IMR-90 (cell line): ENCODE data around the gene RPTOR. TPM values are rescaled to one million over a fixed set of nuclear protein-coding genes. Genes with fewer than 3 reads are reported as not detected.

Source experiments
- ATAC-seq: fragments of 200-7000 bp; cut with Tn5 transposase; 2 replicates; pipeline ENCODE4 v1.9.1; 2020; ENCODE audit warnings: low read depth, mild to moderate bottlenecking, moderate library complexity
- BruUV-seq: library from RNA; stranded (reverse); fragments of 400-500 nt; replicated peaks from 2 replicates; lab custom pipeline; 2021; lab: Mats Ljungman, UMichigan
- CTCF ChIA-PET: fragments of 300-600 bp; formaldehyde crosslinking; extraction: SDS; loops from one replicate; lab custom pipeline; 2021; ENCODE audit warnings: antibody characterized with exemption; lab: Yijun Ruan, JAX
- POLR2A ChIA-PET: fragments of 300-600 bp; sonication (Branson Sonifier 250); formaldehyde crosslinking; loops from one replicate; lab custom pipeline; 2022; ENCODE audit warnings: antibody characterized with exemption; ENCODE audit not compliant: unreplicated experiment; lab: Charles Lee
- DNase-seq: peaks from one replicate; pipeline ENCODE4 v3.0.0; 2013
- H2AFZ ChIP-seq: replicated peaks from 2 replicates; pipeline ENCODE3; 2013; ENCODE audit warnings: low read length, mild to moderate bottlenecking; ENCODE audit not compliant: poor library complexity
- H2AK5ac ChIP-seq: 2 replicates; pipeline ENCODE4 v1.6.1; 2013; ENCODE audit warnings: low read depth, low read length, inconsistent platforms
- H2AK9ac ChIP-seq: replicated peaks from 2 replicates; pipeline ENCODE3; 2013; ENCODE audit warnings: mild to moderate bottlenecking, low read depth, low read length, moderate library complexity; ENCODE audit not compliant: poor library complexity
- H2BK120ac ChIP-seq: 2 replicates; pipeline ENCODE4 v1.6.1; 2013; ENCODE audit warnings: low read depth, low read length, inconsistent platforms
- H2BK15ac ChIP-seq: 3 replicates; pipeline ENCODE4 v1.6.1; 2013; ENCODE audit warnings: low read depth, low read length, inconsistent platforms
- H2BK20ac ChIP-seq: 2 replicates; pipeline ENCODE4 v1.6.1; 2013; ENCODE audit warnings: low read depth, mild to moderate bottlenecking, inconsistent platforms, low read length, moderate library complexity
- H2BK5ac ChIP-seq: 2 replicates; pipeline ENCODE4 v1.6.1; 2013; ENCODE audit warnings: mild to moderate bottlenecking, low read depth, low read length, inconsistent platforms; ENCODE audit not compliant: poor library complexity, severe bottlenecking
- H3K14ac ChIP-seq: replicated peaks from 2 replicates; pipeline ENCODE4 v1.6.1; 2013; ENCODE audit warnings: low read depth, low read length, inconsistent platforms
- H3K18ac ChIP-seq: 2 replicates; pipeline ENCODE4 v1.6.1; 2013; ENCODE audit warnings: low read depth, low read length, control low read depth
- H3K23ac ChIP-seq: 2 replicates; pipeline ENCODE4 v1.6.1; 2013; ENCODE audit warnings: low read depth, low read length, inconsistent platforms
- H3K27ac ChIP-seq: 2 replicates; pipeline ENCODE4 v1.5.1; 2013; ENCODE audit warnings: mild to moderate bottlenecking, control low read depth, low read length; ENCODE audit not compliant: insufficient read depth
- H3K27me3 ChIP-seq: 2 replicates; pipeline ENCODE4 v1.6.1; 2013; ENCODE audit warnings: low read length; ENCODE audit not compliant: control insufficient read depth, insufficient read depth
- H3K36me3 ChIP-seq: 2 replicates; pipeline ENCODE4 v1.6.1; 2013; ENCODE audit warnings: low read length, mixed read lengths; ENCODE audit not compliant: control insufficient read depth, insufficient read depth
- H3K4ac ChIP-seq: 2 replicates; pipeline ENCODE4 v1.6.1; 2013; ENCODE audit warnings: low read depth, low read length, inconsistent platforms
- H3K4me1 ChIP-seq: 2 replicates; pipeline ENCODE4 v1.6.1; 2013; ENCODE audit warnings: low read length, mixed read lengths; ENCODE audit not compliant: control insufficient read depth, insufficient read depth
- H3K4me2 ChIP-seq: 2 replicates; pipeline ENCODE4 v1.6.1; 2013; ENCODE audit warnings: low read depth, mild to moderate bottlenecking, control low read depth, low read length, moderate library complexity
- H3K4me3 ChIP-seq: 2 replicates; pipeline ENCODE4 v1.5.1; 2013; ENCODE audit warnings: low read depth, mild to moderate bottlenecking, control low read depth, low read length, moderate library complexity; ENCODE audit not compliant: insufficient read depth
- H3K56ac ChIP-seq: 2 replicates; pipeline ENCODE4 v1.6.1; 2013; ENCODE audit warnings: low read length, inconsistent platforms; ENCODE audit not compliant: insufficient read depth; ENCODE audit errors: extremely low read depth
- H3K79me1 ChIP-seq, 2 experiments: 2 replicates each; pipeline ENCODE4 v1.6.1; 2013; ENCODE audit warnings: low read length in 2 of 2, inconsistent platforms in 1 of 2, low read depth in 1 of 2
- H3K9ac ChIP-seq: 2 replicates; pipeline ENCODE4 v1.6.1; 2013; ENCODE audit warnings: low read depth, low read length, control low read depth
- H3K9me1 ChIP-seq: 2 replicates; pipeline ENCODE4 v1.6.1; 2013; ENCODE audit warnings: low read length, inconsistent platforms; ENCODE audit not compliant: insufficient read depth
- H3K9me3 ChIP-seq: 2 replicates; pipeline ENCODE4 v1.6.1; 2013; ENCODE audit warnings: low read length; ENCODE audit not compliant: control insufficient read depth, insufficient read depth
- H4K20me1 ChIP-seq: 2 replicates; pipeline ENCODE4 v1.6.1; 2013; ENCODE audit warnings: low read length, inconsistent platforms; ENCODE audit not compliant: insufficient read depth
- H4K5ac ChIP-seq: 2 replicates; pipeline ENCODE4 v1.6.1; 2013; ENCODE audit warnings: mild to moderate bottlenecking, low read depth, low read length, control low read depth
- H4K8ac ChIP-seq, 2 experiments: 2 replicates each; pipeline ENCODE4 v1.6.1; 2013; ENCODE audit warnings: low read depth in 2 of 2, low read length in 2 of 2, control low read depth in 1 of 2, inconsistent platforms in 1 of 2
- H4K91ac ChIP-seq: 2 replicates; pipeline ENCODE4 v1.6.1; 2013; ENCODE audit warnings: low read depth, low read length, inconsistent platforms; ENCODE audit not compliant: insufficient read depth
- MXI1 ChIP-seq: IDR thresholded peaks from 2 replicates; pipeline ENCODE4 v1.6.1; 2012; ENCODE audit warnings: low read depth, mild to moderate bottlenecking, low read length, moderate library complexity, borderline replicate concordance
- NFE2L2 ChIP-seq: fragments of 150-350 bp; IDR thresholded peaks from 2 replicates; pipeline ENCODE4 v1.6.1; 2016; ENCODE audit warnings: low read depth, mild to moderate bottlenecking, low read length
- POLR2A ChIP-seq: IDR thresholded peaks from 2 replicates; pipeline ENCODE4 v1.6.1; 2012; ENCODE audit warnings: mild to moderate bottlenecking, low read depth, low read length
- WGBS, 2 experiments: methylation state at CpG; one replicate each; pipeline versions ENCODE4 v1.1.5 to v1.1.7; 2013; ENCODE audit warnings: missing lambda C conversion rate in 2 of 2; ENCODE audit not compliant: insufficient read length in 1 of 2; ENCODE audit errors: extremely low coverage in 2 of 2; 5-methylcytosine and 5-hydroxymethylcytosine counted together
- dilution Hi-C: fragments of 300-500 bp; cut with HindIII; formaldehyde crosslinking; loops from one replicate; pipeline ENCODE4 v1.14.3; 2018; ENCODE audit warnings: low sequenced_read_pairs; ENCODE audit not compliant: unreplicated experiment
- in situ Hi-C: fragments of 300-500 bp; cut with MboI; formaldehyde crosslinking; loops from 3 replicates; pipeline ENCODE4 v1.14.3; 2019; ENCODE audit warnings: low sequenced_read_pairs, inconsistent platforms, mixed read lengths
- intact Hi-C: fragments of 100-400 bp; cut with micrococcal nuclease; formaldehyde crosslinking; loops from 2 replicates; pipeline ENCODE4 v1.10.0; 2022
- polyA plus RNA-seq, 3 experiments: library from polyadenylated mRNA; depleted of rRNA; stranded (reverse); fragments of >200 nt; gene quantifications; 2 replicates each; pipeline ENCODE4 v1.2.3, GENCODE V29; 2012; ENCODE audit warnings: low replicate concordance in 1 of 3
- total RNA-seq: library from RNA; depleted of rRNA; stranded (reverse); fragments of >200 nt; gene quantifications from 2 replicates; pipeline ENCODE4 v1.2.3, GENCODE V29; 2012
- TF ChIP-seq, protein P1 (sequence below): fragments of 150-350 bp; IDR thresholded peaks from 2 replicates; pipeline ENCODE4 v1.6.1; 2016; ENCODE audit warnings: low read depth, mild to moderate bottlenecking, low read length, moderate library complexity, borderline replicate concordance

The RPTOR gene
- total and polyA plus RNA-seq, 2 of the 4 experiments (the other 2 are of a cell fraction) = 10.8 to 14.7 TPM

DNA sequence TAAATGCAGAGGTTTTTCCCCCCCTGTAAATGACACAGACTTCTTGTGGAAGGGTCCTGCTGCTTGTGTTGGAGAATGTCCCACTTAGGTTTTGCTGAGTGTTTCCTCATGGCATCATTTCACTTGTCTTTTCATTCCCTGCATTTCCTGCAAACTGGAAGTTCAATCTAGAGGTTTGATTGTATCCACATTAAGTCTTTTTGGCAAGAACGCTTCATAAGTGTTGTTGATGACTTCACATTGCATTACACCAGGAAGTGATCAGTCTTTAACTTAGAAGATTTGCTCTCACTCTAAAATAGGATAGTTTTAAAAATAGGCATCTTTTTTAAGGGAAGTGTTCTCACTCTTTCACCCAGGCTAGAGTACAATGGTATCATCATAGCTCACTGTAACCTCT, 67.2 kb downstream of the RPTOR start:
- dilution Hi-C loops (no loop called here), in situ Hi-C loops (no loop called here), intact Hi-C loops (no loop called here)
- Histone ChIP-seq H3K4me2 (no peak overlapping the region), H3K9me1 (peaks cover 22% of the 10 kb centered on the region), H2BK20ac (no peak overlapping the region), H4K8ac (no peak overlapping the region), H3K14ac (no peak overlapping the region), H3K79me1 (peaks cover 36 to 85% of the 10 kb centered on the region in 2 experiments), H3K4me1 (no peaks in the 10 kb centered on the region), H3K9ac (no peak overlapping the region), H3K27ac (no peak overlapping the region), H4K20me1 (peaks cover 25% of the 10 kb centered on the region), H3K23ac (no peak overlapping the region), H2BK15ac (no peak overlapping the region), H3K4ac (no peak overlapping the region), H3K9me3 (no peaks in the 10 kb centered on the region), H3K18ac (no peak overlapping the region), H3K36me3 (no peaks in the 10 kb centered on the region), H2BK5ac (no peak overlapping the region), H4K91ac (no peak overlapping the region), H2AK9ac (no peak overlapping the region), H3K27me3 (no peaks in the 10 kb centered on the region), H4K5ac (no peak overlapping the region), H2AK5ac (no peak overlapping the region), H2AFZ (no peak overlapping the region), H2BK120ac (no peak overlapping the region), H3K4me3 (no peak overlapping the region), H3K56ac (no peak overlapping the region)
- BruUV-seq = no TSS peak
- no peak for DNase-seq
- no peak for ATAC-seq
- ChIA-PET CTCF (no interaction called here), POLR2A (no interaction called here)
- WGBS, 2 experiments = no CpG with 5 or more reads among the region's 1 CpG
- no peak for TF ChIP-seq POLR2A
- TF ChIP-seq, protein P1, sequence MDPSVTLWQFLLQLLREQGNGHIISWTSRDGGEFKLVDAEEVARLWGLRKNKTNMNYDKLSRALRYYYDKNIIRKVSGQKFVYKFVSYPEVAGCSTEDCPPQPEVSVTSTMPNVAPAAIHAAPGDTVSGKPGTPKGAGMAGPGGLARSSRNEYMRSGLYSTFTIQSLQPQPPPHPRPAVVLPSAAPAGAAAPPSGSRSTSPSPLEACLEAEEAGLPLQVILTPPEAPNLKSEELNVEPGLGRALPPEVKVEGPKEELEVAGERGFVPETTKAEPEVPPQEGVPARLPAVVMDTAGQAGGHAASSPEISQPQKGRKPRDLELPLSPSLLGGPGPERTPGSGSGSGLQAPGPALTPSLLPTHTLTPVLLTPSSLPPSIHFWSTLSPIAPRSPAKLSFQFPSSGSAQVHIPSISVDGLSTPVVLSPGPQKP = no peak
- no peak for TF ChIP-seq MXI1
- no peak for TF ChIP-seq NFE2L2
